Effector CD8-positive, alpha-beta T cell (primary cell): ENCODE results near the gene FGD6.
"Not testable (repeated sequence)": the region's sequence is repeated elsewhere in the genome, so short reads cannot be mapped to it uniquely, and the experiment has no call there.

Source experiments
- DNase-seq: peaks from one replicate; lab custom pipeline; 2025; lab: John Stamatoyannopoulos, UW
- total RNA-seq, 4 experiments: gene quantifications; one replicate each; lab custom pipeline; 2026; lab: John Stamatoyannopoulos, UW

Gene FGD6
- 1.2 to 2.1 (median 1.6) reads per million in 4 experiments for total RNA-seq

- DNase-seq = peak; percentile 97
Observed at GRCh38 chr12:95217377-95218149, at the start of gene FGD6, which contains the start of gene VEZT. FGD6 (minus strand) TSS chr12:95217467; CDS start chr12:95217240, 227 bp downstream. VEZT (plus strand) TSS chr12:95217807; CDS start chr12:95217851, 44 bp downstream.

GRCh38 chr12:95266254-95266653, 49.0 kb upstream of the FGD6 start:
- DNase-seq = no peak

GRCh38 chr12:95265765-95266164, 48.5 kb upstream of the FGD6 start:
- no peak for DNase-seq

- DNase-seq = no peak
Observed at GRCh38 chr12:95262808-95263207, 45.5 kb upstream of the FGD6 start.

- no peak for DNase-seq
Observed at GRCh38 chr12:95261109-95261508, 43.8 kb upstream of the FGD6 start.

- no peak for DNase-seq
Observed at GRCh38 chr12:95259368-95259767, 42.1 kb upstream of the FGD6 start.

- no peak for DNase-seq
Observed at GRCh38 chr12:95258803-95259202, 41.5 kb upstream of the FGD6 start.

- no peak for DNase-seq
Observed at GRCh38 chr12:95258151-95258550, 40.9 kb upstream of the FGD6 start.

GRCh38 chr12:95257541-95257940, 40.3 kb upstream of the FGD6 start:
- DNase-seq = no peak

- DNase-seq = no peak
Observed at GRCh38 chr12:95253386-95253785, 36.1 kb upstream of the FGD6 start.

GRCh38 chr12:95248604-95249360, 31.5 kb upstream of the FGD6 start:
- DNase-seq = no peak

- DNase-seq = no peak
Observed at GRCh38 chr12:95248095-95248494, 30.8 kb upstream of the FGD6 start.

- DNase-seq = no peak
Observed at GRCh38 chr12:95244350-95244749, 27.1 kb upstream of the FGD6 start.

- DNase-seq = no peak
Observed at GRCh38 chr12:95243497-95244183, 26.4 kb upstream of the FGD6 start.

- no peak for DNase-seq
Observed at GRCh38 chr12:95241761-95242506, 24.7 kb upstream of the FGD6 start.

- not testable (repeated sequence) for DNase-seq
Observed at GRCh38 chr12:95241138-95241537, 23.9 kb upstream of the FGD6 start.

- no peak for DNase-seq
Observed at GRCh38 chr12:95240556-95240955, 23.3 kb upstream of the FGD6 start.

- DNase-seq = not testable (repeated sequence)
Observed at GRCh38 chr12:95239835-95240234, 22.6 kb upstream of the FGD6 start.

GRCh38 chr12:95239216-95239615, 21.9 kb upstream of the FGD6 start:
- no peak for DNase-seq

GRCh38 chr12:95238150-95238549, 20.9 kb upstream of the FGD6 start:
- DNase-seq = no peak

- no peak for DNase-seq
Observed at GRCh38 chr12:95237315-95237714, 20.0 kb upstream of the FGD6 start.

GRCh38 chr12:95235621-95236020, 18.4 kb upstream of the FGD6 start:
- DNase-seq = not testable (repeated sequence)
